ENCODE measurements around the gene CAMK1D.
"Not testable (repeated sequence)": the region's sequence is repeated elsewhere in the genome, so short reads cannot be mapped to it uniquely, and the experiment has no call there.

Gene CAMK1D

GRCh38 chr10:12699781-12700556 lies 350.6 kb downstream of the CAMK1D start:
- DNase-seq (ENCODE audit: low spot score), result no peak

- no peak for DNase-seq (ENCODE audit: low spot score)
Measured at GRCh38 chr10:12700557-12700874, 351.2 kb downstream of the CAMK1D start.

GRCh38 chr10:12701696-12702095 lies 352.3 kb downstream of the CAMK1D start:
- no peak for DNase-seq (ENCODE audit: low spot score)

GRCh38 chr10:12702215-12702770 lies 352.9 kb downstream of the CAMK1D start:
- DNase-seq (ENCODE audit: low spot score), result no peak

GRCh38 chr10:12703126-12703525 lies 353.8 kb downstream of the CAMK1D start:
- DNase-seq (ENCODE audit: low spot score), result no peak

- DNase-seq (ENCODE audit: low spot score), result no peak
Measured at GRCh38 chr10:12703813-12704212, 354.5 kb downstream of the CAMK1D start.

- no peak for DNase-seq (ENCODE audit: low spot score)
Measured at GRCh38 chr10:12704488-12704887, 355.1 kb downstream of the CAMK1D start.

GRCh38 chr10:12705943-12706342 lies 356.6 kb downstream of the CAMK1D start:
- no peak for DNase-seq (ENCODE audit: low spot score)

GRCh38 chr10:12707461-12708185 lies 358.3 kb downstream of the CAMK1D start:
- peak; percentile 60 for DNase-seq (ENCODE audit: low spot score)

- DNase-seq (ENCODE audit: low spot score), result no peak
Measured at GRCh38 chr10:12709000-12709401, 359.7 kb downstream of the CAMK1D start.

GRCh38 chr10:12709521-12709963 lies 360.2 kb downstream of the CAMK1D start:
- no peak for DNase-seq (ENCODE audit: low spot score)

- no peak for DNase-seq (ENCODE audit: low spot score)
Measured at GRCh38 chr10:12710157-12710556, 360.8 kb downstream of the CAMK1D start.

GRCh38 chr10:12710594-12711349 lies 361.4 kb downstream of the CAMK1D start:
- DNase-seq (ENCODE audit: low spot score), result peak; percentile 86

- DNase-seq (ENCODE audit: low spot score), result no peak
Measured at GRCh38 chr10:12711350-12711708, 362.0 kb downstream of the CAMK1D start.

- DNase-seq (ENCODE audit: low spot score), result no peak
Measured at GRCh38 chr10:12712293-12712983, 363.1 kb downstream of the CAMK1D start.

- not testable (repeated sequence) for DNase-seq (ENCODE audit: low spot score)
Measured at GRCh38 chr10:12712984-12713316, 363.6 kb downstream of the CAMK1D start.

- DNase-seq (ENCODE audit: low spot score), result no peak
Measured at GRCh38 chr10:12716042-12716441, 366.7 kb downstream of the CAMK1D start.

GRCh38 chr10:12717981-12718707 lies 368.8 kb downstream of the CAMK1D start:
- DNase-seq (ENCODE audit: low spot score), result no peak

- no peak for DNase-seq (ENCODE audit: low spot score)
Measured at GRCh38 chr10:12719365-12719764, 370.0 kb downstream of the CAMK1D start.

GRCh38 chr10:12720217-12720981 lies 371.1 kb downstream of the CAMK1D start:
- DNase-seq (ENCODE audit: low spot score), result no peak

- no peak for DNase-seq (ENCODE audit: low spot score)
Measured at GRCh38 chr10:12721334-12721733, 372.0 kb downstream of the CAMK1D start.
